BE2C (cell line): Measurements from ENCODE around the gene AKAP6.

Source experiments
- DNase-seq: peaks from one replicate; pipeline ENCODE4 v3.0.0-alpha.2; 2020
- H3K27me3 ChIP-seq: fragments of 250-450 bp; sonication (Bioruptor Pico); 2 replicates; pipeline ENCODE4 v1.5.1; 2020; ENCODE audit warnings: mild to moderate bottlenecking
- H3K36me3 ChIP-seq: fragments of 250-450 bp; sonication (Bioruptor Pico); 2 replicates; pipeline ENCODE4 v1.5.1; 2020; ENCODE audit warnings: mild to moderate bottlenecking
- H3K4me1 ChIP-seq: fragments of 250-450 bp; sonication (Bioruptor Pico); 2 replicates; pipeline ENCODE4 v1.5.1; 2020
- H3K4me3 ChIP-seq: 2 replicates; pipeline ENCODE4 v1.5.1; 2011; ENCODE audit warnings: low read depth, low read length
- H3K9me3 ChIP-seq: fragments of 250-450 bp; sonication (Bioruptor Pico); 2 replicates; pipeline ENCODE4 v1.5.1; 2020
- CTCF ChIP-seq: IDR thresholded peaks from 2 replicates; pipeline ENCODE4 v1.5.1; 2012; ENCODE audit warnings: mild to moderate bottlenecking, low read depth, low read length

Gene AKAP6

DNA sequence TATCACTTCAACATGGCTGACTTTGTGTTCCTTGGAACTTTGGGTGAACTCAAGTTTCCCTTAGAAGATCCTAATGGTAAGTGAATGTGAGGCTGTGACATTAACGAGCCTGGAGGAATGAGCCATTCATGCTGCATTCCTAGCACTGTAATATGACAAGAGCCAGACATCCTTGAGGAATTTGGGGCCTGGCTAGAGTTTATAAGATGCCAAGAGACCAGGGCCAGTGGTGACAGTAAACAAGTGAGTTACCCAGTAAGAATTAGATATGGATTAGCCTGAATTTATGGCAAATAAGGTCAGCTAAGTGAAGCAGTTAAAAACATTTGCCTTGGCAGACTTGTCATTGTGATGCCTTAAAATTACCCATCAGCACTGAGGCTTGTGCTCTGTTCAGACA is 232.4 kb downstream of the AKAP6 start:
- no peak for DNase-seq
- Histone ChIP-seq H3K27me3 (no peaks in the 10 kb centered on the region), H3K4me1 (peaks cover 4% of the 10 kb centered on the region), H3K36me3 (no peaks in the 10 kb centered on the region), H3K4me3 (no peak overlapping the region), H3K9me3 (no peaks in the 10 kb centered on the region)
- TF ChIP-seq CTCF, result no peak

- H3K9me3 ChIP-seq, result no peaks in the 10 kb centered on the region
- no peak for DNase-seq
- no peaks in the 10 kb centered on the region for H3K36me3 ChIP-seq
- no peak overlapping the region for H3K4me3 ChIP-seq
- no peaks in the 10 kb centered on the region for H3K27me3 ChIP-seq
- TF ChIP-seq CTCF, result no peak
- peaks cover 4% of the 10 kb centered on the region for H3K4me1 ChIP-seq
Measured at GRCh38 chr14:32564596-32564995, 235.5 kb downstream of the AKAP6 start.

DNA sequence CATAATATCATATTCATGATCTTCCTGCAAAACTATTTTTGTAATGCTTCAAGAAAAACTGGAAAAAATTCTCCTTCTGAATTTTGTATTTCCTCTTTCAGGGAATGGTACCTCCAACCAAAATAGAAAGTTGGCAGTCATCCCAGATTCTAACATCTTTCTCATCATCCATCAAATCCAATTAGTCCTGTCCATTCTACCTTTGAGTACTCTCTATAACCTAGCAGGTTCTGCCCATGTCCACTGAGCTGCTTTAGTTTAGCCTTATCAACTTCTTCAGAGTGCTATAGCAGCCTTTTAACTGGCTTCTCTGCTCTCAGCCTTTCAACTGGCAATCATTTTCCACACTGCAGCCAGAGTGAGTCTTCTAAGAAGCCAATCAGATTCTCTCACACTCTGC is 236.2 kb downstream of the AKAP6 start:
- H3K4me3 ChIP-seq, result no peak overlapping the region
- no peaks in the 10 kb centered on the region for H3K9me3 ChIP-seq
- DNase-seq, result no peak

GRCh38 chr14:32567543-32568384 is 238.7 kb downstream of the AKAP6 start:
- Histone ChIP-seq H3K4me1 (peaks cover 4% of the 10 kb centered on the region), H3K9me3 (no peaks in the 10 kb centered on the region), H3K4me3 (no peak overlapping the region), H3K27me3 (no peaks in the 10 kb centered on the region), H3K36me3 (no peaks in the 10 kb centered on the region)
- TF ChIP-seq CTCF, result no peak
- DNase-seq, result no peak

More for the DNA sequence above, 236.2 kb downstream of the AKAP6 start:
- Histone ChIP-seq H3K4me1 (peaks cover 4% of the 10 kb centered on the region), H3K36me3 (no peaks in the 10 kb centered on the region), H3K27me3 (no peaks in the 10 kb centered on the region)
- no peak for TF ChIP-seq CTCF

- no peaks in the 10 kb centered on the region for H3K36me3 ChIP-seq
- no peak for TF ChIP-seq CTCF
- no peaks in the 10 kb centered on the region for H3K4me1 ChIP-seq
Measured at GRCh38 chr14:32571551-32571950, 242.5 kb downstream of the AKAP6 start.

DNA sequence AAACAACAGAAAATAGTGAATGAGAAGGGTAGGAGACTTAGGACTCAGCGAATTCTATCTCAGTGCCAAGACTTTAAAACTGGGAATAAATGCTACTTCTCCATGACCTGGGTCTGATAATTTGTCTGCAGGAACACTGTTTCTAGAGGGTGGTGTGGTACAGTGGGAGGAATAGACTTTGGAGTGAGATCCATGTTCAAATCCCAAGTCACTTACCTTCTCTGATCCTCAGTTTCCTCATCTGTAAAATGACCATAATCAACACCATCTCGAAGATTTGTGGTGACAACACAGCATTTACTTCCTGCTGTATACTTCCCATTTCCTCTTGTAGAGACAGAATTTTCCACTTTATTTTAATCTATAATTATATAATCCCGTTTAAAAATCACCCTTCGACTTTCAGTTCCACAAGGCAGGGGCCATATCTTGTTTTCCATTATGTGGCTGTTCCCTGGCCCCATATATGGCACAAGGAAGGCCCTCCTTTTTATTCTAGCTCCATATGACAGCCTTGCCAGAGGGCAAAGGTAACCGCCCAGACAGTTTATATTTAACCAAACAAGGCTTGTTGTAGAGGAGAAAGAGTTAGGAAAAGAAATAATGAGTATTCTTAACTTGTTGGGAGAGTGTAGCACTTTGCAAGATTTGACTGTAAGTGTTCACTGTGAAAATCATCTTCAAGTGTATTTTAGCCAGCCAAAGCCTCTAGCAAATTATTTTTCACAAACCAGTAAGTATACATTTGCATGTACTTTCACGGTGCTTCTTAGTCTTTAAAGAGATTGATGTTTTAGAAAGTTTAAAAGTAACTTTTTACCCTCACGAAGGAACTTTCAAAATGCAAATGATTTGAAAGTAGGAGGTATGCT is 243.1 kb downstream of the AKAP6 start:
- Histone ChIP-seq H3K4me3 (no peak overlapping the region), H3K27me3 (no peaks in the 10 kb centered on the region), H3K9me3 (no peaks in the 10 kb centered on the region), H3K36me3 (no peaks in the 10 kb centered on the region), H3K4me1 (no peaks in the 10 kb centered on the region)
- no peak for DNase-seq
- TF ChIP-seq CTCF, result no peak

More at GRCh38 chr14:32571551-32571950, 242.5 kb downstream of the AKAP6 start:
- Histone ChIP-seq H3K4me3 (no peak overlapping the region), H3K9me3 (no peaks in the 10 kb centered on the region), H3K27me3 (no peaks in the 10 kb centered on the region)
- no peak for DNase-seq
